GM12864 (cell line): ENCODE measurements around the gene PACRG.

Experiments used
- DNase-seq: peaks from one replicate; pipeline ENCODE4 v3.0.0-alpha.2; 2011; ENCODE audit warnings: low read depth
- H3K4me3 ChIP-seq: 2 replicates; pipeline ENCODE4 v1.5.1; 2011; ENCODE audit warnings: mild to moderate bottlenecking, low read depth, low read length, control low read depth
- TF ChIP-seq, protein P1 (sequence below): IDR thresholded peaks from 2 replicates; pipeline ENCODE4 v1.5.1; 2011; ENCODE audit warnings: low read depth, mild to moderate bottlenecking, moderate library complexity, low read length, control low read depth, inconsistent platforms; ENCODE audit errors: missing control alignments

PACRG gene

GRCh38 chr6:163294734-163295133 is 567.0 kb downstream of the PACRG start:
- no peak for DNase-seq
- H3K4me3 ChIP-seq, result no peak overlapping the region
- TF ChIP-seq, protein P1, sequence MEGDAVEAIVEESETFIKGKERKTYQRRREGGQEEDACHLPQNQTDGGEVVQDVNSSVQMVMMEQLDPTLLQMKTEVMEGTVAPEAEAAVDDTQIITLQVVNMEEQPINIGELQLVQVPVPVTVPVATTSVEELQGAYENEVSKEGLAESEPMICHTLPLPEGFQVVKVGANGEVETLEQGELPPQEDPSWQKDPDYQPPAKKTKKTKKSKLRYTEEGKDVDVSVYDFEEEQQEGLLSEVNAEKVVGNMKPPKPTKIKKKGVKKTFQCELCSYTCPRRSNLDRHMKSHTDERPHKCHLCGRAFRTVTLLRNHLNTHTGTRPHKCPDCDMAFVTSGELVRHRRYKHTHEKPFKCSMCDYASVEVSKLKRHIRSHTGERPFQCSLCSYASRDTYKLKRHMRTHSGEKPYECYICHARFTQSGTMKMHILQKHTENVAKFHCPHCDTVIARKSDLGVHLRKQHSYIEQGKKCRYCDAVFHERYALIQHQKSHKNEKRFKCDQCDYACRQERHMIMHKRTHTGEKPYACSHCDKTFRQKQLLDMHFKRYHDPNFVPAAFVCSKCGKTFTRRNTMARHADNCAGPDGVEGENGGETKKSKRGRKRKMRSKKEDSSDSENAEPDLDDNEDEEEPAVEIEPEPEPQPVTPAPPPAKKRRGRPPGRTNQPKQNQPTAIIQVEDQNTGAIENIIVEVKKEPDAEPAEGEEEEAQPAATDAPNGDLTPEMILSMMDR, result no peak

DNA sequence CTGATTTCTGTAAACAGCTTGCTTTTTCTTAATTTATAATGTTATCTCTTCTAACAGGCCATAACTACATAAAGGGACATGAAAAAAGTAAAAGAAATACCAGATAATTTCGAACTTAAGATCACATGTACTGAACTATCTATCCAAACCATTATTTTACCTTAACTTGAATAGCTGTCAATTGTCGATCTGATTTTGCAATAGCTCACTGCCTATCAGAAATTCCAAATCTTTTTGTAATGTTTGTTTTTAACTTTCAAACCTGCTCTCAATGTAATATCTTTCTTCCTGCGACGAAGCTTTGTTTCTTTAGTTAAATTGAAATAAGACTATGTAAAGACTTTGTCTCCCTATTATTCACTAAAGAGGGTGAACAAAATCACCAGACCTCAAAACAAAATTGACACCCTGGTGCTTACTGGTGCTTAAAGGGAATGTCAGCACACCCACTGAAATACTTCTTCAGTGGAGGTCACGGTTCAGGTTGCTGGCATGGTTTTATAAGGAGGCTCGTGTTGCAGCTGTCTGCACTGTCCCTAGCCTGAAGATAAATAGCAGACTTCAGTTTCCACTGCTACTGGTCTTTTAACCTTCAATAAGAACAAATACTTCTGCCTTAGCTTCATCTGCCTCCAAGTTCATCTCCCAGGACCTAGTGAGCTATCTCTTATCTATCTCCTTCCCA is 569.2 kb downstream of the PACRG start:
- DNase-seq, result no peak
- no peak overlapping the region for H3K4me3 ChIP-seq
- TF ChIP-seq, protein P1, result no peak

- TF ChIP-seq, protein P1, result no peak
These were observed 570.5 kb downstream of the PACRG start for GRCh38 chr6:163298079-163298830.

DNA sequence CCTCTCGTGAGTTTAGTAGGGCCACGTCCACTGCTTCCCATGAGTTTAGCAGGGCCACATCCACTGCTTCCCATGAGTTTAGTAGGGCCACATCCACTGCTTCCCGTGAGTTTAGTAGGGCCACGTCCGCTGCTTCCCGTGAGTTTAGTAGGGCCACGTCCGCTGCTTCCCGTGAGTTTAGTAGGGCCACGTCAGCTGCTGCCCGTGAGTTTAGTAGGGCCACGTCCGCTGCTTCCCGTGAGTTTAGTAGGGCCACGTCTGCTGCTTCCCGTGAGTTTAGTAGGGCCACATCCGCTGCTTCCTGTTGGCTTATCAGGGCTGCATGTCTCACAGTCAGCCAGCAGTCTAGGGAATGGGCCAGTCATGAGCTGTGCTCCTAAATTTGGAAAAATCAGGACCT is 573.1 kb downstream of the PACRG start:
- no peak overlapping the region for H3K4me3 ChIP-seq
- TF ChIP-seq, protein P1, result no peak
- no peak for DNase-seq

More at GRCh38 chr6:163298079-163298830, 570.5 kb downstream of the PACRG start:
- no peak for DNase-seq
- no peak overlapping the region for H3K4me3 ChIP-seq

DNA sequence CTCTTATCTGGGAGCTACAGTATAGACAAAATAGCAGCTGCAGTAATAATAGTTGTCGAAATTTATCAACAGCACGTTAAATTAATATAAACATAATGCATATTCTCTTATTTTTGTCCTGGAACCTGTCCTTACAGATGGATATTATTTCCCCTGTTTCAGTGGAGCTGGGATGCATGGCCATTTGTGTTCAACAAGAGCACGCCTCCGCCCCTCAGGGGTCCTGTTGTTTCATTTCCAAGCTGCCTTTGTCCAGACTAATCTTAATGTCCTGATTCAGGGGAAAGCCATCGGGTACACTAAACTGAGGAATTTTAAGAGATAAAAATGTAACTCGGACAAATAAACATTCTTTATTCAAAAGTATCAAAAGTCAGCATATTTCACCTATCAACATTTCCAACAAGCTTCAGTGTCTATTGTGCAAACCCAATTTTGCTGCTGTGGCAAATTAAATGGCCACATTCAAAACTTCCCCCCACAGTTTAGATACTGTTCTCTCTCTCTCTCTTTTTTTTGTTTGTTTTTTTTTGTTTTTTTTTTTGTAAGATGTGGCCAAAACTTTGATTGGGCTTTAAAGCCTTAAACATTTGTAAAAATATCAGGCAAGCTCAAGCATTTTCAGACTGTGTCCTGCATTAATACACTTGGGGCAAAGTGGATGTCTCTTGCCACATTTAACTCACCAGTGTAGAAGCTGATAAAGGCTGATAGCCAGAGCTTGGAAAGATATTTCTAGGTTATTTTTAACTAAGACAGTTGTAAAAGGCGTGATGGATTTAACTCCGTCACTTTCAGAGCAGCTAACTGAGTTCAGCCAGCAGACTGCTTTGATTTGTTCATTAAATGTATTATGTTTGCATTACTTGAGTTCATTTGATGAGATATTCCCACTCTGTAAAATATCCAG is 574.2 kb downstream of the PACRG start:
- TF ChIP-seq, protein P1, result no peak
- no peak overlapping the region for H3K4me3 ChIP-seq
- no peak for DNase-seq

- H3K4me3 ChIP-seq, result no peak overlapping the region
- no peak for DNase-seq
- TF ChIP-seq, protein P1, result no peak
These were observed 575.0 kb downstream of the PACRG start for GRCh38 chr6:163302747-163303146.
